ENCODE measurements around the gene ACAP3.

ACAP3 gene

DNA sequence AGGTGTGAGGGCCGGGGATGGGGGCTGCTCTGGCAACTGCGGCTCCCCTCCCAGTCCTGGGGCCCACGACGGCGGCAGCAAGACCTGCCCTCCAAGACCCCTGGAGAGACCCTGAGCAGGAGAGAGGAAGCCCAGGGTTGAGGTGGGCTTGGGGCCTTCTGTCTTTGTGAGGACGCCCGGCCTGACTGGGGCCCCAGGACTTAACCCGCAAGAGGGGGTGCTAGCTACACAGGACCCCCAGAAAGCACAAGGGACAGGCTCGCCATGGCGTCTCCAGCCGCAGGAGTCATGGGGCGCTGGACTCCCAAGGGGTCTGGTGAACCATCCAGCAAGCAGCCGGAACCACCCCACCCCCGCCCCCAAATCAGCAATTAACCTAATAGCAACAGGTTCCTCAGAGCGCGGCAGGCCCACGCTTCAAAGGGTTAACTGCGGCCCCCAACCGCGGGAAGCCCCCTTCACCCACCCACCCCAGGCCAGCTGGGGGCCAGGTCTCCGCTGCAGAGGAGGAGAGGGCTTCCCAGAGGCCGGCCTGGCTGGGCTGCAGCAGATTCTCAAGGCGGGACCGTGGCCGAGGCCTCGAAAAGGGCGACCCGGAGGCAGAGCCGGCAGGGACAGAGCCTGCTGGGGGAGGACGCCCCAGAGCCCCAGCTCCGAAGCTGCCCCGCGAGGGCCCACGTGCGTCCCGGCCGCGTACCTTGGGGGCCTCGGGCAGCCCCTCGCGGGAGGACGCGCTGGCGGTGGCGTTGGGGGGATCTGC is 61.7 kb downstream of the ACAP3 start:
- H3K4me3 ChIP-seq (ENCODE audit: low read length) = no peak overlapping the region
- TF ChIP-seq ZNF274 (IDR thresholded peaks at IDR 0.05; ENCODE audit: low read depth, low read length) = no peak

DNA sequence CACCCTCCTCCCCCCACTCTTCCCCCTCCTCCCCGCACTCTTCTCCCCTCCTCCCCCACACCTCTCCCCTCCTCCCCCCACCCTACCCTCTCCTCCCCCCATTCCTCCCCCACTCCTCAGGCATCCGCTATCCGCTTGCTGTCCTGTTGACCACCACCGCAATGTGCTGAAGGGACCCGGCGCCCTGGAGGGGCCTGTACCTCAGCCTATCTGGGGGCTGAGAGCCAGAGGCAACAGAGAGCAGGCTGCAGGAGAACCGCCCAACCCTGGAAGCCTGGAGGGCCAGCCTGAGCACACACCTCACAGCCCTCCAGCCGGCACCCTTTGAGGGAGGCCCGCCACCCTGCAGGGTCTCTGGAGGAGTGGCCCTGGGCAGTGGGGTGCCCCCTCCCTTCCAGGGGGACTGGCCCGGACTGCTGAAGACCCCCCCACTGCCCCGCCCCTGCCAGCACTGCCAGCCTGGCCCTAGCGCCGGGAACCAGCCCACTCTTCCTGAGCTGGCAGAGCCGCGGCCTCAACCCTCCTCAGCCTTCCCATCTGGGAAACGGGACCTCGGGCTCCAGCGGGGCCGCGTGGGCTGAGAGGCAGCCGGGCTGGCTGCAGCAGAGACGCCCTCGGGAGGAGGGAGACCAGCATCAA is 62.4 kb downstream of the ACAP3 start:
- no peak overlapping the region for H3K4me3 ChIP-seq (ENCODE audit: low read length)

DNA sequence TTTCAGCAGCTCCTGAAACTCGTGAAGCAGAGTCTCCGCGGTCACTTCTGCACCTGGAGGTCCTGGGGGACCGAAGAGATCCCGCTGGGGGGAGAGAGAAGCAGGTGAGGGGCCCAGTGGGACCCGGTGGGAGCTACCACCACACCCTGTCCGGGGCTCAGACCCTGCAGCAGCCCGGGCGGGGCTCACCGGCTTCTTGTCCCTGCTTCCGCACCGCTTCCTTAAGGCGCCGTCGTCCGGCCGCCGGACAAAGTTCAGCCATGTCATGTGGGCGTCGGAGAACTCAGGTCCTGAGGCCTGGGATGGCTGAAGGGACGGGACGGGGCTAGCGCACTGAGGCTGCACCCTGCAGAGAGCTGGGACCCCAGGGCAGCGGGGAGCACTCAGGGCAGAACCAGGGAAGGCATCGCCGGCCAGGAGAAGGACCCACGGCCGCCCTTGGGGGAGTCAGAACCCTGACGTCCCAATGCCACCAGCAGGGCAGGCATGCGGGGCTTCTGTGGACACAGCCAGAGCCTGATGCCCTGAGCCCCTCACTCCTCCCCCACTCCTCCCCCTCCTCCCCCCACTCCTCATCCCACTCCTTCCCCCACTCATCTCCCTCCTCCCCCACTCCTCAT is 63.4 kb downstream of the ACAP3 start:
- H3K4me3 ChIP-seq (ENCODE audit: low read length) = no peak overlapping the region
- TF ChIP-seq ZNF274 (IDR thresholded peaks at IDR 0.05; ENCODE audit: low read depth, low read length) = no peak

More for the DNA sequence above, 62.4 kb downstream of the ACAP3 start:
- TF ChIP-seq ZNF274 (IDR thresholded peaks at IDR 0.05; ENCODE audit: low read depth, low read length) = no peak

DNA sequence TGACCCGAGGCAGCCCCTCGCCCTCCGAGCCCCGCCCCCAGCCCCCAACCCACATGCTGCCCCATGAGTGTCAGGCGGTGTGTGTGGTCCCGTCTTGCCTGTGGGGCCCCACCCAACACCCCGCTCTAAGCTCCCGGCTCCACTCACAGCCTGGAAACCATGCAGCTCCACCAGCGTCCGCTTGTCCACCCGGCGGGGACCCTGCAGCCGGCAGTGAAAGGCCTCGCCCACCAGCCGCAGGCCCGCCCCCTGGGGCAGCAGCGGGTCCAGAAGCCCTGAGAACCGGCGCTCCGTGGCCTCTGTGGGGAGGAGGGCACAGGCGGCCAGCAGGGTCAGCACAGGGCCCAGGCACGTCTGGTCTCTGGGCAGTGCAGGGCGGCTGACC is 63.9 kb downstream of the ACAP3 start:
- TF ChIP-seq ZNF274 (IDR thresholded peaks at IDR 0.05; ENCODE audit: low read depth, low read length) = no peak
- H3K4me3 ChIP-seq (ENCODE audit: low read length) = no peak overlapping the region

DNA sequence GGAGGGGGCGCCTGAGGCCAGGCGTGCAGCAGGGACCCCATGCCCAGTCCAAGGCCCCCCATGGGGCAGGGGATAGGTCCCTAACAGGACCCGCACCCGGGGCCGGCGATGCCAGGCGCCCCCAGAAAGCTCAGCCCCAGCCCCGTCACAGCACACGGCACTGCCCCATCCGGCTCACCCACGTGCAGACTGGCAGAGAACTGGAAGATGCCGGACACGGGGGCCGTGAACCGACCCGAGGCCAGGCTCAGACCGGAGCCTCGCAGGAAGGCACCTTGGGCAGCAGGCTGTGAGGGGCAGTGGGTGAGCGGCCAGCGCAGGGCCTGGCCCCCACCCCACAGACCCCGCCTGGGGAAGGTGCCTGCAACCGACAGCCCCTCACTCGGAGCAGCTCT is 64.5 kb downstream of the ACAP3 start:
- TF ChIP-seq ZNF274 (IDR thresholded peaks at IDR 0.05; ENCODE audit: low read depth, low read length) = no peak
- H3K4me3 ChIP-seq (ENCODE audit: low read length) = no peak overlapping the region

DNA sequence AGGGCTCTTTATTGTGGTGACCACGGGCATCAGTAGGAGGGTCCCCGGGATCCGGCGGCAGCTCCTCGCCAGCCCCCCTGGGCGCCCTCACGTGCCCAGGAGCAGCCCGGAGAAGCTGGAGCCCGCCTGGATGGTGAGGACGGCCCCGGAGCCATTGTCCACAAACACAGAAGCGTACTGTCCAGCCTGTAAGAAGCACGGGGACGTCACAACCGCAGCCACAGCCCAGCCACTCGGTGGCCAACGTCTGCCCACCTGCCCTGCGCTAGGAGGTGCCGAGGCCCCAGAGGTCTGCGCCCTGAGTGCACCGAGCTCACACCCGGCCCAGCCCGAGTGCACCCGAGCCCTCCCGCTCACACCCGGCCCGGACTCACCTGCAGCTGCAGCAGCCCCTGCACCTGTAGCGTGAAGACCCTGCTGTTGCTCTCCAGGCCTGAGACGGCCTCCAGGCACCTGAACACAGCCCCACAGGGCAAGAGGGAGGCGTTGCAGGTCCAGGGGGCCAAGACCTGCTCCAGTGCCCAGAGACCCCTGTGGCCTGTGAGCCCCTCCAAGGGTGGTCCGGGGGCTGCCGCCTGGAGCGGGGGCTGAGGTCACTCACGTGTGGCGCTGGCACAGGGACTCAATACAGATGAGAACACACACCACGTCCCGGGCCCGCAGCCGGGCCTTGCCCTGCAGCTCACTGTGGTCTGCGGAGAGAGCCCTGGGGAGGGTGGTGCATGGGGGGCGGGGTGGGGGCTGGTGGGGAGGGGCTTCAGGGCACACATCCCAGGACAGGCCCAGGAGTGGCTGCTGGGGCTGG is 65.1 kb downstream of the ACAP3 start:
- H3K4me3 ChIP-seq (ENCODE audit: low read length) = no peak overlapping the region
- no peak for TF ChIP-seq ZNF274 (IDR thresholded peaks at IDR 0.05; ENCODE audit: low read depth, low read length)

Data from GM08714 (cell line).